HG03066 (cell line): Measurements from ENCODE around the gene SLIT3.

ENCODE experiments used
- ATAC-seq: cut with Tn5 transposase; IDR thresholded peaks from one replicate; pipeline ENCODE4 v1.9.1; 2021; ENCODE audit warnings: low read depth; ENCODE audit not compliant: unreplicated experiment

Gene SLIT3

GRCh38 chr5:168879331-168879730, 421.6 kb downstream of the SLIT3 start:
- peak; percentile 2 for ATAC-seq

- no peak for ATAC-seq
Measured at GRCh38 chr5:168878135-168878745, 422.7 kb downstream of the SLIT3 start.

GRCh38 chr5:168877132-168877892, 423.6 kb downstream of the SLIT3 start:
- ATAC-seq: no peak

GRCh38 chr5:168876419-168876818, 424.5 kb downstream of the SLIT3 start:
- ATAC-seq: no peak

GRCh38 chr5:168875832-168876231, 425.1 kb downstream of the SLIT3 start:
- no peak for ATAC-seq

- ATAC-seq: no peak
Measured at GRCh38 chr5:168874713-168875380, 426.1 kb downstream of the SLIT3 start.

GRCh38 chr5:168872246-168872645, 428.7 kb downstream of the SLIT3 start:
- ATAC-seq: no peak

- ATAC-seq: no peak
Measured at GRCh38 chr5:168870910-168871309, 430.0 kb downstream of the SLIT3 start.

GRCh38 chr5:168869615-168870227, 431.2 kb downstream of the SLIT3 start:
- ATAC-seq: no peak

GRCh38 chr5:168867241-168867640, 433.7 kb downstream of the SLIT3 start:
- ATAC-seq: no peak

GRCh38 chr5:168865968-168866367, 435.0 kb downstream of the SLIT3 start:
- no peak for ATAC-seq

GRCh38 chr5:168863021-168863420, 437.9 kb downstream of the SLIT3 start:
- ATAC-seq: no peak

GRCh38 chr5:168860503-168860902, 440.4 kb downstream of the SLIT3 start:
- no peak for ATAC-seq

GRCh38 chr5:168860081-168860480, 440.9 kb downstream of the SLIT3 start:
- ATAC-seq: no peak

GRCh38 chr5:168859471-168859870, 441.5 kb downstream of the SLIT3 start:
- ATAC-seq: no peak

- no peak for ATAC-seq
Measured at GRCh38 chr5:168858994-168859393, 441.9 kb downstream of the SLIT3 start.

- ATAC-seq: no peak
Measured at GRCh38 chr5:168858371-168858770, 442.6 kb downstream of the SLIT3 start.

GRCh38 chr5:168853972-168854371, 447.0 kb downstream of the SLIT3 start:
- ATAC-seq: no peak

- ATAC-seq: no peak
Measured at GRCh38 chr5:168852329-168852728, 448.6 kb downstream of the SLIT3 start.

- no peak for ATAC-seq
Measured at GRCh38 chr5:168851902-168852321, 449.0 kb downstream of the SLIT3 start.

- ATAC-seq: no peak
Measured at GRCh38 chr5:168850683-168851082, 450.3 kb downstream of the SLIT3 start.
